HG03060 (cell line): Measurements from ENCODE around the gene ZDHHC3.

ENCODE experiments used
- ATAC-seq: cut with Tn5 transposase; IDR thresholded peaks from one replicate; pipeline ENCODE4 v1.9.1; 2021; ENCODE audit warnings: low read depth, moderate number of reproducible peaks; ENCODE audit not compliant: unreplicated experiment

Gene ZDHHC3, protein sequence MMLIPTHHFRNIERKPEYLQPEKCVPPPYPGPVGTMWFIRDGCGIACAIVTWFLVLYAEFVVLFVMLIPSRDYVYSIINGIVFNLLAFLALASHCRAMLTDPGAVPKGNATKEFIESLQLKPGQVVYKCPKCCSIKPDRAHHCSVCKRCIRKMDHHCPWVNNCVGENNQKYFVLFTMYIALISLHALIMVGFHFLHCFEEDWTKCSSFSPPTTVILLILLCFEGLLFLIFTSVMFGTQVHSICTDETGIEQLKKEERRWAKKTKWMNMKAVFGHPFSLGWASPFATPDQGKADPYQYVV

DNA sequence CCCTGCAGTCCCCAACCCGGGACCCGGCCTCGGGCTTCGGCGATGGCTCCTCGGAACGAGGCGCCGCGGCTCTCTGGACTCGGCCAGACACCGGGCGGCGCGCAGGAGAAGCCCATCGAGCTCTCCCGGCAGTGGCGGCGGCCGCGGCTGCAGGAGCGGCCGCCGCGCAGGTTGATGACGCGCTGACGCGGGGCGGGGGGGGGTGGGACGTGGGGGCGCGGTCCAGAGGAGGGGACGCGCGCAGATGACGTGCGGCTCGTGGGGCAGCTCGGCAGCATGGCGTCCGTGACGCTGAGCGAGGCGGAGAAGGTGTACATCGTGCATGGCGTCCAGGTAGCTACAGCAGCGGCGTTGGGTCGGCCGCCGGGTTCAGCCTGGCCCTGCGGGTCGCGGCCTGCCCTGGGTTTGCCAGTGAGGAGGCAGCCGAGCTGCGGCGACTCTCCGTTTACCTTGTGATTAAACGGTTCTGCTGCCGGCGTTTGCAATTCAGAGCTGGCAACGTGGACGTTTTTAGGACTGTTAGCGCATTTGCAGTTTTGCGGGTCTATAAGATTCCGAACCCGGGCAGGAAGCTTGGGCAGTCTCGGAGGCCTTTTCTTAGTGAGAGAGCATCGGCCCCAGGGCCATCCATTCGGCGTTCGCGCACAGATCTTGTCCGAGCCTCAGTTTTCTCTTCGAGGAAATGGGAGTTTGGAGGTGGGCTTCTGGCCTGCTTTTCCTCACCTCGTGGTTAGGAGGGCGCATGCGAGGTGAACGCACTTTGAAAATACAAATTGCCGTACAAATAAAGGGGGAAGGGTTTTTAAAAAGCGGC, at the start of gene ZDHHC3, which contains the start of gene EXOSC7:
ZDHHC3 (minus strand) TSS at position 173 of the 814 bp plus-strand sequence. CDS start 16,738 bp downstream, outside the sequence.
EXOSC7 (plus strand) TSS at position 243 of the 814 bp plus-strand sequence; CDS start at position 277, 34 bp downstream.
- peak; percentile 51 for ATAC-seq

DNA sequence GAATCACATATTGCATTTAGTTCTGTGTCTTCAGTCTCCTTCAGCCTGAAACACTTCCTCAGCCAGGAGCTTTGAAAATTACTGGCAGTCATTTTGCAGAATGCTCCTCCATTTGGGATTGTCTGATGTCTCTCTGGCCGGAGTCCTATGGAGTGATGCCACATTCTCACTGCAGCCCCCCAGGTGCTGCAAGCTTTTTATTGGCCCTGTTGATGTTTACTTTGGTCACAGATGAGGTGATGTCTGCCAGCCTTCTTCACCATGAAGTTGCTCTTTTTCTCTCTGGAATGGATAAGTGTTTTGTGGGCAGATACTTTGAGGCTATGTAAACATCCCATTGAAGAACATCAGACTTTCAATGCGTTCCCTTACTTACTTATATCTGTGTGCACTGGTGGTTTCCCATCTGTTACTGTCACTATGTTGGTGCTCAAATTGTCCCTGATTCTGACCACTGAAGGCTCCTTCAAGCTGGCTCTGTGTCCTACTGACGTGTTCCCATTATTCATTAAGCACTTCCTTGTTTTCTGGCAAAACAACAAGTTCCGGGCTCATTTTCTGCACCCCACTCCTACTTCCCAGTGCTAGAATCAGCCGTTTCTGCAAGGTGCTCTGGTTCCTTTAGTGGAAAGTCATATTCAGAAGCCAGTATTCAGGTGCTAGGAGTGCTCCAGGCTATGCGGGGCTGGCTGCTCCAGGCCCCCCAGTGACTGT, 48.7 kb upstream of the ZDHHC3 start:
- ATAC-seq = no peak

DNA sequence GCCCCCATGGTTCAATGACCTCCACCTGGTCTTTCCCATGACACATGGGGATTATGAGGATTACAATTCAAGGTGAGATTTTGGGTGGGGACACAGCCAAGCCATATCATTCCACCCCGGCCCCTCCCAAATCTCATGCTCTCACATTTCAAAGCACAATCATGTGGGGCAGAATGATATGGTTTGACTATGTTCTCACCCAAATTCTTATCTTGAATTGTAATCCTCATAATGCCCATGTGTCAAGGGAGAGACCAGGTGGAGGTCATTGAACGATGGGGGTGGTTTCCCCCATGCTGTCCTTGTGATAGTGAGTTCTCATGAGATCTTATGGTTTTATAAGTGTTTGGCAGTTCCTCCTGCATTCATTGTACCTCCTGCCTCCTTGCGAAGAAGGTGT, 47.7 kb upstream of the ZDHHC3 start:
- ATAC-seq = no peak

DNA sequence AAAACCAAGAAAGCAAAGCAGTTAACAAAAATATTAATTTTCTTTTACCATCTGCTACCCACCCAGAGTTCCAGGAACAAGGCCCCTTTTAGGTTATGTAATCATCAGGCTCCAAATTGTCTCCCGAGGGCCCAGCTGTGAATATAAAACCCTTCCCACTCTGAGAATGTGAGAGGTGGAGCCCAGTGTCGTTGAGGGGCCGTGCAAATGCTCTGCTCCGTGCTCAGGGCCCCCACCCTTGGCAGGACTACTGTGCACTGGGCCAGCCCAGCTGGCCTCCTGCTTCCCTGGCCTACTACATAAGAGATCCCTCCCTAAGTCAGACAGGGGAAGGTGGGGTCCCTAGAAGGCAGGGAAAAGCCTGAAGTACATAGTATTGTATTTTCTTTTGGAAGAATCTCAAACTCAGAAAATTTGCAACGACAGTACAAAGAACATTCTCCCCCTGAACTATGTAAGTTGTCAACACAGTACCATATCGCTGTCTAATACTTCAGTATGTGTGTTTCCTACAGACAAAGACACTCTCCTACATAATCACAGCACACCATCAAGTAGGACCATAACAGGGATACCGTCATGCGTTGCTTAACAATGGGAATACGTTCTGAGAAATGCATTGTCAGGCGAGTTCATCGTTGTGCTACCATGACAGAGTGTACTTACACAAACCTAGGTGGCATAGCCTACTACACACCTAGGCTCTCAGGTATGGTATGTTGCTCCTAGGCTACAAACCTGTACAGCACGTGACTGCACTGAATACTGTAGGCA, 45.7 kb upstream of the ZDHHC3 start:
- ATAC-seq = no peak

DNA sequence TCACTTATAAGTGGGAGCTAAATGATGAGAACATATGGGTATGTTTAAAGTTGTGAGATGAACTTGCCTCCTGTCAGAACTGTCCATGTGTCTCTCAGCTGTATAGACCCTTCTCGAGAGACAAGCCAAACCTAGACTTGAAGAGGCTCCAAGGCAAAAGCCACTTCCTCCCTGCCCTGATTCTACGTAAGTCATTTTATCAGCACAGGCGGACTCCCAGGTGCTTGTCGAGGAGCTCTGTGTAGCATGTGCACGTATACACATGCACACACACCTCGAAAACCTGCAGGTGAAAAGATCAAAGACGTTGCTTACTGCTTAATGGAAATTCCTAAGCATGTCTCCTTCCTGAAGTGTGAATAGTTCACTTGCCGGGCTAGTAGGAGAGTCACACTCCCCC, 44.6 kb upstream of the ZDHHC3 start:
- no peak for ATAC-seq

DNA sequence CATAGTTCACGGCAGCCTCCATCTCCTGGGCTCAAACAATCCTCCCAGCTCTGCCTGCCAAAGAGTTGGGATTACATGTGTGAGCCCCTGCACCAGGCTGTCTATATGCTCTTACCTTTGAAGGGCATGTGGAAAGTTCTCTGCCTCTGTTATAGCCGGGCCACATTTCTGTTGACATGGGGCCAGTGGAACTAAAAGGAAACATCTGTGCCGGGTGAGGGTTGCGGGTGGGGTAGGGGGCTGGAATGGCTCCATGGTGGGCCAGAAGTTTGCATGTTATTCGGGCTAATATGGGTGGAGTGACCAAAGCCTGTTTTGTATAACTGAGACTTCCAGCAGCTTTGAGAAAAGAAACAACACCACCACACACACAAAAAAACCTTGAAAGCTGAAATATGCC, 41.8 kb upstream of the ZDHHC3 start:
- no peak for ATAC-seq

DNA sequence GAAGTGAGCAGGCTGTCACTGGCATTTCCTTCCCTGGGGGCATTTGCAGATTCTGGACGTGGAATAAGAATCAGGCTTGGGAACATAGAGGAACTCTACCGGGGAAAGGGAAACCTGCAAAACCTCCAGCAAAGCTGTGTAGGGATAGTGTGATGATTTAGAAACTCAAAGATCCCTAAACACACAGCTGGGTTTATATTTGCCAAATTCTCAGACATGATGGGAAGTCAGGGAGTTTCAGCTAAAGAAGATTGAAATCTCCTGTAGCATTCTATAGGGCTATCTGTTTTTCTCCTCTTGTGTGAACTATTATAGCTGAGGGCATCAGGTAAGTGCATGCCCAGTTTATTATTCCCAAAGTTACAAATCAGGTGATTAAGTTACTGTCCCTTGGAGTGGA, 40.9 kb upstream of the ZDHHC3 start:
- no peak for ATAC-seq

DNA sequence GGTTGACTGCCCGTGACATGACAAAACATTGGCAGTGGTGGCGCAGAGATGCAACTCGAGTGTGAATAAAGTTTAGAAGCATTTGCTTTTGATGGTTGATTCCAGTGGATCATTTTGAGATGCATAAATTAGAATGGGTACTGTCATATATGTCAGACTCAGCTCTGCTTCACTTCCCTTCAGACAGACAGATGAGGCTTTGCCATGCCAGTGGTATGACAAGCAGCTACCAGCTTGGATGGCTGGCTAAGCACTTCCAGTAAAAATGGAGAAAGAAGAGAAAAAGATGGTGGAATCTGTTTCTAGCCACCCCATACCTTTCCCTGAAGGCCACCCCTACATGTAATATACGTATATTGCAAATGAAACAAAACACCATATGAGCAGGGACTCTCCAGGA, 36.6 kb upstream of the ZDHHC3 start:
- ATAC-seq = no peak

DNA sequence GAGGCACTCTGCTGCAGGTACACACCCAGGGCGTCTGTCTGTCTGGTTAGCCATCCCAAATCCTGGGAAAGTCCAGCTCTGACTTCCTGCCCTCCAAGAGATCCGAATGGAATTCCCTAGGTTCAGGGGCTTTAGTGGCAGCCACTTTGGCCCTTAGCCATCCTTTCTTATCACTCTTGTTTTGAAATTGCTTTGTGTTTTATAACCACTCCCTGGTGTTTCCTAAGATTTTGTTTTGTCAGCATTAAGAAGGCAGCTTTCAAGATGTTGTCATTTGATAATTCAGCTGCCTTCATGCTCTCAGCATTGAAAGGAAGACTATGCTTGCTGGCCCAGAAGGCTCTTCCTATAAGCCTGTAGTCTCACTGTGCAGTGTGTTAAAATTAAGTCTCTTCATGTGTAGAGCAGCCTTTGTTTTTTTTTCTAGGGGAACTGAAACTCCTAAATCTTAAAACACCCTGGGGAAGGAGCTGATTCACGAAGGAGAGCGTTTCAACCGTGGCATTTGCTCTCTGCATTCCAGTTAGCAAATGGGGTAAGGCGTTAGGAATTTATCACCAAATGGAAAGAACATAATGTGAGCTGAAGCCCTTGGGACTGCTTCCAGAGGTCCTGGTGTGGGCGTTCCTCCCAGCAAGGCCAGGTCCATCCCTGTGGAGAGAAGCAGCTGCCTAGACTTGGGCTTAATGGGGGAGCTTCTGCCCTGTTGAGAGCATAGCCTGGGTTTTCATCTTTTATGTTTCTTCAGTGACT, 36.0 kb upstream of the ZDHHC3 start:
- no peak for ATAC-seq

DNA sequence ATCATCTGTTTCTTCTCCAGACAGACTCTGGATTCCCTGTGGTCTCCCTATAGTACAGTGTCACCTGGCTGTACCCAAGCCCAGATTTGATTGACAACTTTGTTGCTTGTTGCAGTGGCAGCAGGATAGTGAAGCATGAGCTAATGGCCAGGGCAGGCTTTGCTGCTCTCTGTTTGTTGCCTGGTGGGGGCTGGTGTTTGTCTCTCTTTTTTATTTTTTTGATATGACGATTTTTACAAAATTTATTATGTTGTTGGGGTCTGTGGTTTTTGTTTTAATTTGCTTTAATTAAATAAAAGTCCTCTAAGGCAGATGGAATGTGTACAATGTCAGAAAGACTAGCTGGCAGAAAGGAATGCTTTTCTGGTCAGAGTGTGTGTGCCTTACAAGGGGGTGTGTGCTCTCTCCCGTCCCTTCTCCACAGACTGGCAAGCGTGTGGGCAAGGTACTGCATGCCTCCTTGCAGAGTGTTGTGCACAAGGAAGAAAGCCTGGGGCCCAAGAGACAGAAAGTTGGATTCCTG, 34.9 kb upstream of the ZDHHC3 start:
- no peak for ATAC-seq

DNA sequence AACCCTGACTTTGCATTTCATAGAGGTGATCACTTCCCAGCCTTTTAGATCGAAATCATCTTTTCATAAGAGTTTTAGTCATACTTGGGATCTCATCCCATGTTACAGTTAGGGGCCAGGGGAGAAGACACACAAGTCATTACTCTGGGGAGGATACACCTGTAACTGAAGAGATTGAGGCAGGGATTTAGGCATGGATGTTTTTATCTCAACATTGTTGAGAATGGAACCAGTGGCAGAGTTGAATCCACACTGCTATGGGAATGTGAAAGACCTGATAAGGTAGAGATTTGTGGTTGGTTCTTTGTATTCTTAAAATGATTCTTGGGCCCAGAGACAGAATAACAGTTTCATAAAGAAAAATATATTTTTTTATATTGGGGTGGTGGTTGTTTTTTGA, 33.9 kb upstream of the ZDHHC3 start:
- no peak for ATAC-seq

DNA sequence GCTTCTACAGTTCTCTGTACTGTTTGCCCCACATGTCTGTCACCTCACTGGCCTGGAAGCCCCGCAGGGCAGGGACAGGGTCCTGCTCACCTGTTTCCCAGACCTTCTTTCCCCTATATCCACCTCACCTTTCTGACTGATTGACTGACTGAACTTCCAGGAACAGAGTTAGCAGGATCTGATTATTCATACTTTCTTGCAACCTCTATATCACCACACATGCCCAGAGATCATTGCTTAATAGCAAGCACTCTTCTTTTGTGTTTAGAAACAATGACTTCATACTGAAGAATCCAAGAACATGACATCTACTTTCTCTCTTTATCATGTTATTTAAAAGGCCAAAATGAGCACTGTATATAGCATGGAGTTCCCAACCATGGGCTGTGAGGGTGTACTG, 32.1 kb upstream of the ZDHHC3 start:
- ATAC-seq = no peak

DNA sequence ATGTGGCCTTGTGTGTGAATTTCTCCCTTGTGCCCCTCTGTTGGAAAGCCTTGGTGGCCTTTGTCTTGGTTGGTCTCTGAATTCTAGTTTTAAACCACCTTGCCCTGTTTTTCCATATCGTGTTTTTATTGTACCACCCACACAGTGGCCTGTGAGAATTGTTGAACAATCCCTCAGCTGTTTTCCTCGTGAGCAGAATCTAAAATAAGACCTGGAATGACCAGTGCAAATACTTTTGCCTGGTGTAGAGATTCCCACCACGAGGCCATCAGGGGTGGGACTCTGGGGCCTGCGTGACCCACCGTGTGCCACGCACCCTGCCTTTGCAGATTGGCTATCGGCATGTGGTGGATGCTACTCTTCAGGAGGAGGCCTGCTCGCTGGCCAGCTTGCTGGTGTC, 31.1 kb upstream of the ZDHHC3 start:
- ATAC-seq = no peak

DNA sequence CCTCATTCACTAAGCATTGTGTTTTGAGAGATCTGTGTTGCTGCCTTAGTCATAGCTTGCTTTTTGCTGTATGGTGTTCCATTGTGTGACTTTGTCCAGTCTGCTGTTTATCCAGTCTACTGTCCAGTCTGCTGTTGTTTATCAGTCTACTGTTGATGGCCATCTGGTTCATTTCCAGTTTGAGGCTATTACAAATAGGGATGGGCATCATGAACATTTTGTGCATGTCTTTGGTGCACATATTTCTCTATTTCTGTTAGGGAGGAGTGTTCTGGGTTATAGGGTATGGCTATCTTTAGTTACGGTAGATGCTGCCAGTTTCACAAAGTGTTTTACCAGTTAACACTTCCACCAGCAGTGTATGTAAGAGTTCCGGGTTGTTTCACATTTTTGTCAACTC, 27.9 kb upstream of the ZDHHC3 start:
- ATAC-seq = no peak

DNA sequence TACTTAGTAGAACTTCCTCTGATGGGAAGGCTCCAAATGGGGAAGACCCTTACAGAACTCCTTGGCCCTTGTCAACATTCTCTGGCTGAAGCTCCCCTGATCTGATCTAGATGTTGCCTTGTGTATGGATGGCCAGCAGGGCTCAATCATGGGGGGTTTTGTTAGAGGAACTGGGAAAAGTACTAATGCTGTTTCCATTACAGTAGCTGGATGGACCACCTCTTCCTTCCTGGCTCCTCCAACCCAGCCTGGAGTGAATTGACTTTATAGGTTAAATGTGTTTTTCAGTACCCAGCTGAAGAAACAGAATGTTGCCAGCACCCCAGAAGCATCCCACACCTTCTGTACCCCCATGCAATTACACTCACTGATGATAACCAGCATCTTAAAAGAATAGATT, 27.4 kb upstream of the ZDHHC3 start:
- no peak for ATAC-seq

DNA sequence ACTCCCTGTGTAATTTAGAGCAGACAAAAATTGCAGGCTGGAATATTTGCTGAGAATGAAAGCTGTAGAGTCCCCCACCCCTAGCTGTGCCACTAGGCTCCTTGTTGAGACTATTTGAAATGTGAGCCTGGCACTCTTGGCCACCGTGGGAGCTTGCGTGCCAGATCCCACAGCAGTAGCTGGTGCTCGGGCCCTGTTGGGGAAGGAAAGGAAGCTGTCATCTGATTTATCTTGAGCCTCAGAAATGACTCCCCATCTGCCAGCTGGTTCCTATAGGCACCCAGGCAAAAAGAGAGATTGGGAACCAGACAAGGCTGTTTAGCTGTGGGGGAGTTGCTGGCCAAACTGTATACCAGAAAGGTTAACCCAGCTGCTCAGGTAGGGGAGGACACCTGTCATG, 26.7 kb upstream of the ZDHHC3 start:
- ATAC-seq = no peak

DNA sequence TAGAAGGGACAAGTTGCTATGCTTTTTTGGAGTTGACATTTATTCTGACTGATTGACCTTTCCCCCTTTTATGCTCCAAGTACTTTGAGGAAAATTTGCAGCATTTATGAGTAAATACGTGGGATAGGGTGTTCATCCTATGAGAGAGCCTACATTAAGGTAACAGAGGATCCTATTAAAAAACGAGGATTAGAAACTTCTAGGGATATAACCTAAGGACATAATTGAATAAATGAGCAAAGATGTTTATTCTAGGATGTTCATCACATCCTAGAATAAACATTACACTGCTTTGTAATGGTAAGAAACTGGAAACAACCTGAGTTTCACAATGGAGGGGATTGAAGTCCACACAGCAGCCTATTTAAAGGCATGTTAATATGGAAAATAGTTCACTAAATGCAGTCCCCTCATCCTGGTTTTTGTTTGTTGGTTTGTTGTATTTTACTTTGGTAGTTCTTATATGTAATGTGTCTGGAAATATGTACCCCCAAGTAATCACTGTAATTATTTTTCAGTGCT, 26.2 kb upstream of the ZDHHC3 start:
- no peak for ATAC-seq

DNA sequence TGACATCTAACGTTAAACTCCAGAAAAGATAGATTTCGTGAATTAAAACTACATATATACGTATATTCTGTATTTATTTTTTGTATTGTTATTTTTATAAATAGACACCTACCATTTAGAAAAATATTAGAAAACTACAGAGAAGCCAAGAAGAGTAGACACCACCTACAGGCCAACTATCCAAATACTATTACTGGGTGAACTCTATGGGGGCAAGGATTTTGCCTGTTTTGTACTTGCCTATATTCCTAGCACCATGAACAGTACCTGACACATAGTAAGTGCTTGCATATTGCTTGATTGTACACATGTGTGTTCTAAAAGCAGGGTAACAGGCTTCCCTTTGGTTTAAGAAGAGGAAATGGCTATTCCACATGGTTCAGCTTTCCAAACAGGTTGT, 25.8 kb upstream of the ZDHHC3 start:
- no peak for ATAC-seq

DNA sequence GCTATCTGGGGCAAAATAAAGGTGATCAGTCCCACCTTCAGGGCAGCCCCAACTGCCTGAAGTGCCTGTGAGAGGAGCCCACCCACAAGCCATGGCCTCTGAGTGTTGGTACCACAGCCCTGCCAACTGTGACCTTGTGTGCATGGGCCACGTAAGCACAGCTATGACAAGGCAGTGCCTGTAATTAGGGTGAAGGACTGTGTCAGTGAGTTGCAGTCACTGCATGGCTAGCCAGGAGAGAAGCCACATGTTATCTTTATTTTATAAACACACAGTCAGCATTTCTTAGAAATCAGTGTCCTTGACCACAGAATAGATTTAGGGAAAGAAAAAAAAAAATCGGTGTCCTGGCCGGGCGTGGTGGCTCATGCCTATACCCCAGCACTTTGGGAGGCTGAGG, 24.8 kb upstream of the ZDHHC3 start:
- no peak for ATAC-seq
